Activated CD4-positive, alpha-beta T cell treated with anti-CD3 and anti-CD28 coated beads, Interleukin-2, amount 50 U/mL, for 24 hours (primary cell): Measurements from ENCODE around the gene PCDHGB4.
"Not testable (repeated sequence)": the region's sequence is repeated elsewhere in the genome, so short reads cannot be mapped to it uniquely, and the experiment has no call there.

ENCODE experiments used
- DNase-seq, 2 donors: peaks; one replicate each; pipeline ENCODE4 v3.0.0-alpha.2; 2020; ENCODE audit warnings: low read depth in 1 of 2, low spot score in 1 of 2

Gene PCDHGB4

GRCh38 chr5:141366016-141366896, 21.2 kb upstream of the PCDHGB4 start:
- DNase-seq, result no peak

- DNase-seq, result no peak
These were observed 17.3 kb upstream of the PCDHGB4 start, which contains the start of gene PCDHGB3 for GRCh38 chr5:141369994-141370848. Gene PCDHGB3 (plus strand): TSS chr5:141370242. CDS start chr5:141370395, 153 bp downstream.

- no peak for DNase-seq
These were observed 15.7 kb upstream of the PCDHGB4 start for GRCh38 chr5:141371572-141372475.

GRCh38 chr5:141373673-141374317, 13.7 kb upstream of the PCDHGB4 start, which contains the start of gene PCDHGA6:
Gene PCDHGA6 (plus strand): TSS chr5:141373891. CDS start chr5:141374084, 193 bp downstream.
- no peak for DNase-seq

GRCh38 chr5:141374627-141375026, 12.9 kb upstream of the PCDHGB4 start:
- DNase-seq, result no peak

- not testable (repeated sequence) for DNase-seq
These were observed 11.9 kb upstream of the PCDHGB4 start for GRCh38 chr5:141375444-141376155.

GRCh38 chr5:141382469-141383294, 4.8 kb upstream of the PCDHGB4 start, which contains the start of gene PCDHGA7:
Gene PCDHGA7 (plus strand): TSS chr5:141382742. CDS start chr5:141382900, 158 bp downstream.
- no peak for DNase-seq

- no peak for DNase-seq
These were observed 4.2 kb upstream of the PCDHGB4 start for GRCh38 chr5:141383345-141383744.

- DNase-seq, result no peak
These were observed 2.8 kb upstream of the PCDHGB4 start for GRCh38 chr5:141384471-141385267.

- DNase-seq, result no peak
These were observed 1.2 kb downstream of the PCDHGB4 start for GRCh38 chr5:141388661-141389060.

- no peak for DNase-seq
These were observed 1.9 kb downstream of the PCDHGB4 start for GRCh38 chr5:141389153-141390042.

GRCh38 chr5:141392429-141393198, 5.1 kb downstream of the PCDHGB4 start, which contains the start of gene PCDHGA8:
Gene PCDHGA8 (plus strand): TSS chr5:141392633. CDS start chr5:141392814, 181 bp downstream.
- no peak for DNase-seq

GRCh38 chr5:141393267-141393666, 5.8 kb downstream of the PCDHGB4 start:
- no peak for DNase-seq

GRCh38 chr5:141394401-141395187, 7.1 kb downstream of the PCDHGB4 start:
- not testable (repeated sequence) for DNase-seq
